ENCODE results near the gene CCDC174. TPM values are rescaled to one million over a fixed set of nuclear protein-coding genes. Genes with fewer than 3 reads are reported as not detected.

Gene CCDC174
- total and polyA plus RNA-seq, 2 donors (not counting 1 experiment from before 2014, with no cell fraction given), result 9.9 to 47.1 TPM

GRCh38 chr3:14634763-14635400 is 16.7 kb upstream of the CCDC174 start:
- Histone ChIP-seq H3K27me3 (replicated peaks in 1 of 4; ENCODE audit: control extremely low read depth in 1 of 4, control insufficient read depth in 3 of 4, insufficient read depth in 4 of 4, low read length in 3 of 4) (peaks cover 0 to 53% (median 28%) of the 10 kb centered on the region in 4 experiments), H3K4me3 (ENCODE audit: control extremely low read depth in 1 of 5, extremely low read depth in 1 of 5, insufficient read depth in 1 of 5, low read depth in 2 of 5, low read length in 4 of 5) (no peak overlapping the region), H3K4me2 (replicated peaks; ENCODE audit: low read depth, low read length, poor library complexity, severe bottlenecking) (no peak overlapping the region), H3K4me1 (ENCODE audit: control insufficient read depth in 2 of 2, insufficient read depth in 2 of 2, low read length in 2 of 2) (no peaks in the 10 kb centered on the region), H2AFZ (ENCODE audit: insufficient read depth, low read depth, low read length, poor library complexity, severe bottlenecking) (no peak overlapping the region), H3K9ac (ENCODE audit: low read length) (no peak overlapping the region), H3K79me2 (ENCODE audit: control insufficient read depth, insufficient read depth, low read length) (no peaks in the 10 kb centered on the region), H3K36me3 (replicated peaks in 1 of 2; ENCODE audit: control extremely low read depth in 1 of 2, control insufficient read depth in 1 of 2, extremely low read depth in 1 of 2, insufficient read depth in 2 of 2, low read length in 1 of 2) (no peaks in the 10 kb centered on the region), H4K20me1 (ENCODE audit: control insufficient read depth, insufficient read depth, low read length, poor library complexity, severe bottlenecking) (no peaks in the 10 kb centered on the region), H3K9me3 (ENCODE audit: control extremely low read depth in 1 of 3, control insufficient read depth in 2 of 3, insufficient read depth in 1 of 3, low read length in 2 of 3) (no peaks in the 10 kb centered on the region), H3K27ac (ENCODE audit: low read length in 2 of 2) (no peak overlapping the region)
- H3K4me3 Mint-ChIP-seq, result no peak overlapping the region
- H3K4me1 Mint-ChIP-seq, result no peaks in the 10 kb centered on the region
- H3K9me3 Mint-ChIP-seq (ENCODE audit: insufficient read depth), result no peaks in the 10 kb centered on the region
- ChIA-PET POLR2A (no interaction called here), CTCF (interaction anchor here (1.0 to 3.4 kb wide), 4 partner anchors 20 to 431 kb away, joined by 3 to 16 read pairs (median 4); no protein-coding TSS in a partner anchor)
- WGBS (ENCODE audit: insufficient coverage), result no CpG with 5 or more reads among the region's 4 CpGs
- intact Hi-C loops (cut with micrococcal nuclease), result no loop called here
- TF ChIP-seq EZH2 (IDR thresholded peaks at IDR 0.05; ENCODE audit: borderline replicate concordance, insufficient read depth, low read depth, low read length, poor library complexity, severe bottlenecking) (no peak), CTCF (IDR thresholded peaks at IDR 0.05) (no peak)
- peaks cover 68% of the 10 kb centered on the region for H3K27me3 Mint-ChIP-seq
- H3K27ac Mint-ChIP-seq, result no peak overlapping the region
- ATAC-seq (ENCODE audit: low read depth) (no peak), DNase-seq (no peak)

GRCh38 chr3:14636496-14637087 is 15.0 kb upstream of the CCDC174 start:
- Mint-ChIP-seq H3K27me3 (peaks cover 75% of the 10 kb centered on the region), H3K27ac (no peak overlapping the region), H3K4me3 (no peak overlapping the region), H3K9me3 (ENCODE audit: insufficient read depth) (no peaks in the 10 kb centered on the region), H3K4me1 (no peaks in the 10 kb centered on the region)
- Histone ChIP-seq H3K27ac (ENCODE audit: low read length in 2 of 2) (no peak overlapping the region), H3K9ac (ENCODE audit: low read length) (no peak overlapping the region), H4K20me1 (ENCODE audit: control insufficient read depth, insufficient read depth, low read length, poor library complexity, severe bottlenecking) (no peaks in the 10 kb centered on the region), H3K4me2 (replicated peaks; ENCODE audit: low read depth, low read length, poor library complexity, severe bottlenecking) (no peak overlapping the region), H3K4me1 (ENCODE audit: control insufficient read depth in 2 of 2, insufficient read depth in 2 of 2, low read length in 2 of 2) (no peaks in the 10 kb centered on the region), H3K36me3 (replicated peaks in 1 of 2; ENCODE audit: control extremely low read depth in 1 of 2, control insufficient read depth in 1 of 2, extremely low read depth in 1 of 2, insufficient read depth in 2 of 2, low read length in 1 of 2) (no peaks in the 10 kb centered on the region), H3K79me2 (ENCODE audit: control insufficient read depth, insufficient read depth, low read length) (no peaks in the 10 kb centered on the region), H2AFZ (ENCODE audit: insufficient read depth, low read depth, low read length, poor library complexity, severe bottlenecking) (no peak overlapping the region), H3K4me3 (ENCODE audit: control extremely low read depth in 1 of 5, extremely low read depth in 1 of 5, insufficient read depth in 1 of 5, low read depth in 2 of 5, low read length in 4 of 5) (no peak overlapping the region), H3K27me3 (replicated peaks in 1 of 4; ENCODE audit: control extremely low read depth in 1 of 4, control insufficient read depth in 3 of 4, insufficient read depth in 4 of 4, low read length in 3 of 4) (peaks cover 0 to 60% (median 34%) of the 10 kb centered on the region in 4 experiments), H3K9me3 (ENCODE audit: control extremely low read depth in 1 of 3, control insufficient read depth in 2 of 3, insufficient read depth in 1 of 3, low read length in 2 of 3) (no peaks in the 10 kb centered on the region)
- ChIA-PET POLR2A (no interaction called here), CTCF (interaction anchor here (3.4 kb wide), 1 partner anchor 285 kb away, joined by 16 read pairs; no protein-coding TSS in a partner anchor)
- DNase-seq (no peak), ATAC-seq (ENCODE audit: low read depth) (no peak)
- WGBS (ENCODE audit: insufficient coverage), result 65% methylated on average over 3 of the region's 4 CpGs
- TF ChIP-seq CTCF (IDR thresholded peaks at IDR 0.05) (no peak), EZH2 (IDR thresholded peaks at IDR 0.05; ENCODE audit: borderline replicate concordance, insufficient read depth, low read depth, low read length, poor library complexity, severe bottlenecking) (no peak)
- intact Hi-C loops (cut with micrococcal nuclease), result no loop called here

Measured in B cell (primary cell).